LHCN-M2 (cell line): ENCODE results near the gene NDUFS8. TPM values are rescaled to one million over a fixed set of nuclear protein-coding genes. Genes with fewer than 3 reads are reported as not detected.

Source experiments
- DNase-seq: peaks from one replicate; pipeline ENCODE4 v3.0.0-alpha.2; 2012; ENCODE audit warnings: low read depth
- total RNA-seq: library from RNA; depleted of rRNA; stranded (reverse); fragments of >200 nt; gene quantifications from 2 replicates; pipeline ENCODE4 v1.2.3, GENCODE V29; 2014

Gene NDUFS8
- total RNA-seq, 1 experiment from 2014 or later = 171 TPM

DNA sequence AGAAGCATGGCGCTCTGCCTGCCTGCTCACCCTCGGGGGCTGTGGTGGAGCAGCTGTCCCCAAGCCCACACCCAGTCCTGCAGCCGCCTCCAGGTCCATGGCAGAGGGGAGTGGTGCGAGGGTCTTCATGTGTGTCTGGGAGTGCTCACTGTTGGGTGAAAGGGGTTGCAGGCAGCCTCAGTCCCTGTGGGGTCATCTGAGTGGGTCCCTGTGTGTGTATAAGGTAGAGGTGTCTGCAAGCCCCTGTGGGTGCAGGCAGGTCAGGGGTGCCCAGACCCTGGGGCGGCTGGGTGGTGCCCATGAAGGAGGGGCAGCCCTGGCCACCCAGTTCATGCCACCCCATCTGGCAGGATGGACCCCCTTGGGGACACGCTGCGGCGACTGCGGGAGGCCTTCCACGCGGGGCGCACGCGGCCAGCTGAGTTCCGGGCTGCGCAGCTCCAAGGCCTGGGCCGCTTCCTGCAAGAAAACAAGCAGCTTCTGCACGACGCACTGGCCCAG is 15.5 kb upstream of the NDUFS8 start:
- no peak for DNase-seq

DNA sequence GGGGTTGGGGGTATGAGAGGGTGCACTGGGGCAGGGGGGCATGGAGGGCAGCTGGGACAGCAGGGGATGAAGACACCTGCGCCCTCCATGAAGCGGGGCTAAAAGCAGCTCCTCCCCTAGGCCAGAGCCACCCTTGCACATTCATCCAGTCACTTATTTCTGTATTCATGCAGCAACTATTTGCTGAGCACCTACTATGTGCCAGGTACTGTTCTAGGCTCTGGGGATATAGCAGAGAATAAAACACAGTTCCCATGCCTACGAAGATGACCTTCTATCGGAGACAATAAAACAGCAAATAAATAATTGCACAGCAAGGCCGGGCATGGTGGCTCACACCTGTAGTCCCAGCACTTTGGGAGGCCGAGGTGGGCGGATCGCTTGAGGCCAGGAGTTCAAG is 15.0 kb upstream of the NDUFS8 start:
- DNase-seq = no peak

DNA sequence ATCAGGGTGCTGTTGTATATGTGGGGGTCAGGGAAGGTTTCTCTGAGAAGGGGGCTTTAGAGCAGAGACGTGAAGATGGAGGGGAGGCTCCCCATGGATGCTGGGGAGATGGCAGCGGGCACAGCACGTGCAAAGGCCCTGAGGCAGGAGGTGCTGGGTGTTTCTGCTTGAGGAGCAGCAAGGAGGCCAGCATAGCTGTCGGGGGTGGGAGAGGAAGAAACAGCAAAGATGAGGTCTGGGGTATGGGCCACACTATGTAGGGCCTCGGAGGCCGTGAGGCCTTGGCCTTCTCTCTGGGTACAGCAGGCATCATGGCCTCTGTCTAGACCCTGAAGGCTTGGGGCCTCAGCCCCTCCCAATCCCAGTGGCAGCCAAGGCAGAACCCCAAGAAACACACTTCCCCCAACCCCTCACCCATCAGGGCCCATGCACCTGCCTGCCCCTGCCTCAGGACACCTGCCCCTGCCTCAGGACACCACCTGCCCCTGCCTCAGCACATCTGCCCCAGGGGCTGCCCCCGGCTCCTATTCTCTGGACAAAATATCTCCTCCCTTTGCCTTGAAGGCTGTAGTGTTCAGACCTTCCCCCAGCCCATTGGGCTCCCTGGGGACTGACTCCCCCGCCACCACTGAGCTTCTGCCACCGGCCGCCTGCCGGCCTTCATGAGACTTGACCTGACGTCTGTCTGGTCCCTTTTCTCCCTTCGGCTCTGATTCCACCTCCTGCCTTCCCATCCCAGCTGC is 14.1 kb upstream of the NDUFS8 start:
- DNase-seq = no peak

DNA sequence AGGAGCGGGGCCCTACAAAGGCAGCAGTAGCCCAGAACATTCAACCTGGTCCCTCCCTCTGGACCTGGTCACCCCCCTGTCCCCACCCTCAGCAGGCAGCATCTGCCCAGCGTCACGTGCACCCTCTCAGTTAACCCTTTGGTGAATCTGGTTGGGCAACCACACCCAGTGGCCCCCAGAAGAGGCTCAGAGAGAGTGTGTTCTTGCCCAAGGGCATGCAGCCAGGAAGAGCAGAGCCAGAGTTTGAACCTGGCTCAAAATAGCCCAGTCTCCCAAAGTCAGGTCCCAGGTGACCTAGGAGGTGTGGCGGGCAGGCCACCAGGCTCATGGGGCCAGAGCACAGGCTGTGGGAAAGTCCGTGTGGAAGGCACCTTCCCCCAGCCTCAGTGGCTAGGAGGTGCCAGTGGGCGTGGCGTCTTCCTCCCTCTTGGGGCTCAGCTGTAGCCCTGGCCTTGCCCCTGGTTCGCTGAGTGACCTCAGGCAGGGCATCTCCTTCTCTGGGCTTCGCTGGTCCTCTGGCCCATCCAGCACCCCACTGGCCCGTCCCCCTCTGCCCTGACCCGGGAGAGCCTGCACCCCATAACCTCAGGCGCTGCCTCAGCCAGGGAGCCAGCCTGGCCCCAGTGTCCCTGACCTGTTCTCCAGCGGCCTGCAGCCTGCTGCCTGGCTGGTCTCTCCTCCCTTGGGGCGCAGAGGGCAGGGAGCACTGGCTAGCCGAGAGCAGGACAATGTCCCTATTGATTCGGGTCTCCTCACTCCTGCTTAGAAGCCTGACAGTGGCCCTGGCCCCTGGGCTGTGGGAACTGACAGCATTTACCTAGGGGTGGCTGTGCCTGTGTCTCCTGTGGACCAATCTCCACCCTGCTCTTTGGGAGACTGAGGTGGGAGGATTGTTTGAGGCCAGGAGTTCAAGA is 13.3 kb upstream of the NDUFS8 start:
- no peak for DNase-seq

DNA sequence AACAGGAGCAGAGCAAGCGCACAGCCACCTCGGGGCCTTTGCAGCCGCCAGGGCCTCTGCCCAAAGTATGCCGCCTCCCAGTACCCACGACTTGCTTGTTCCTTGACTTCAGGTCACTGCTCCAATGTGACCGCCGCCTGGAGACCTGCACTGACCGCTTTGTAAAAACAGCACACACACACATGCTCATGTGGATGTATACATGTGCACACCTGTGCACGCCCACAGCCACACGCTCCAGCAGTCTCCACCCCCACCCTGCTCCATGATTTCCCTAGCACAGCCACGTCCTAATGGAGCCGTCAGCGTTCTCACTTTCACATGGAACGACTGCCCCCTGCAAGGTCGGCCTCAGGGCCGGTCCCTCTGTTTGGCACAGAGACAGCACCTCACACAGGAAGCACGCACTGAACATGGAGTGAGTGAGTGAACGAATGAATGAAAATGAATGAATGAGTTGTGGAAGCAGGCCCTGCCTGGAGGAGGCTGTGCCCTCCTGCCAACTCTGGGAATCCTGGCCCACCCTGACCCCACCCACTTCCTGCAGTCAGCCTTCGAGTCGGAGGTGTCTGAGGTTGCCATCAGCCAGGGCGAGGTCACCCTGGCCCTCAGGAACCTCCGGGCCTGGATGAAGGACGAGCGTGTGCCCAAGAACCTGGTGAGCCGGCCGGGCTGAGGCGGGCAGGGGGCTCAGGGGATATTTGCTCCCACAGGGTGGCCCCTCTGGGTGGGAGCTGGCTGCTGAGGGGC is 12.3 kb upstream of the NDUFS8 start:
- DNase-seq = no peak

DNA sequence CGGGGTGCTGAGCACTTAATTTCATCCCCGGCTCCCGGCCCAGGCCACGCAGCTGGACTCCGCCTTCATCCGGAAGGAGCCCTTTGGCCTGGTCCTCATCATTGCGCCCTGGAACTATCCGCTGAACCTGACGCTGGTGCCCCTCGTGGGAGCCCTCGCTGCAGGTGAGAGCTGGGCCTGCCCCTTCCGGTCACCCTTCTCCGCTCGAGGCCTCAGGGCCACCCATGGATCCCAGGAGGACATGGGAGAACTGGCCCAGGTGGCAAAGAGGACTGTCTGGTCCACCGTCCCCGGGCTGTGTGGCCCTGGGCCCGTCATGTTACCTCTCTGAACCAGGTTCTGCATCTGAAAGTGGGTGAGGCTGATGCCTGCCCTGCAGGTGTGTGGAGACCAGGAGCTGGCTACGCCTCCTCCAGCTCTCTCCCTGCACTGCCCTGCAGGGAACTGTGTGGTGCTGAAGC is 11.7 kb upstream of the NDUFS8 start:
- DNase-seq = no peak

DNA sequence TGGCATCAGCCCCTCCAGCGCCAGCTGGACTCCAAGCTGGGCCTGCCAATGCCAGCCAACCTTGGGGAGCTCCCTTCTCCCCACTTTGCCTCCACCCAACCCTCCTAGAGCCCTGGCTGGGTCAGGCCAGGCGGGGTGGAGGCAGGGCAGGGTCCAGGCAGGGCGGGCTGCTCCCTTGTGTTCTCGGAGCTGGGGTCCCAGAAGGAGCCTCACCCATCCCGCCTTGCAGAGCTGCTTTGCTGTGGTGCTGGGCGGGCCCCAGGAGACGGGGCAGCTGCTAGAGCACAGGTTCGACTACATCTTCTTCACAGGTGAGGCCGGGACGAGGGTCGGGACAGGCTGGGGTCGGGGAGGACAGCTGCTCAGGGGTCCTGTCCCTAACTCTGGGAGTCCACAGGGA is 11.0 kb upstream of the NDUFS8 start:
- DNase-seq = no peak

DNA sequence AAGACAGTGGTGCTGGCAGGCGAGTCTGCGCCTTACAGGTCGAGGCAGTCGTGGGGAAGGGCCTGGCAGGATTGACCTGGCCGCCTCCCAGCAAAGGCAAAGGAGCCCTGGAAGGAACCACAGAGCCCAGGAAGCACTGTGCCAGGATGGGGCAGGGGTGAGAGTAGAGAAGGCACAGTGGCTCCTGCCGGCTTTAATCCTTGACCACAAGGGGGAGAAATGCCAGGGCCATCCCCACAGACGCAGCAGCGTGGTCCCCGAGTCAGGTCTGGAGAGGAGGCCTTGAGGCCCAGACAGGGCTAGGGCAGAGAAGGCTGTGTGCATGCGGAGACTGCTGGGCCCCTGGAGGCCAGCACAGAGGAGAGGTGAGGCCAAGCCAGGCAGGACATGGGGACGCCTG is 9.9 kb upstream of the NDUFS8 start:
- no peak for DNase-seq

DNA sequence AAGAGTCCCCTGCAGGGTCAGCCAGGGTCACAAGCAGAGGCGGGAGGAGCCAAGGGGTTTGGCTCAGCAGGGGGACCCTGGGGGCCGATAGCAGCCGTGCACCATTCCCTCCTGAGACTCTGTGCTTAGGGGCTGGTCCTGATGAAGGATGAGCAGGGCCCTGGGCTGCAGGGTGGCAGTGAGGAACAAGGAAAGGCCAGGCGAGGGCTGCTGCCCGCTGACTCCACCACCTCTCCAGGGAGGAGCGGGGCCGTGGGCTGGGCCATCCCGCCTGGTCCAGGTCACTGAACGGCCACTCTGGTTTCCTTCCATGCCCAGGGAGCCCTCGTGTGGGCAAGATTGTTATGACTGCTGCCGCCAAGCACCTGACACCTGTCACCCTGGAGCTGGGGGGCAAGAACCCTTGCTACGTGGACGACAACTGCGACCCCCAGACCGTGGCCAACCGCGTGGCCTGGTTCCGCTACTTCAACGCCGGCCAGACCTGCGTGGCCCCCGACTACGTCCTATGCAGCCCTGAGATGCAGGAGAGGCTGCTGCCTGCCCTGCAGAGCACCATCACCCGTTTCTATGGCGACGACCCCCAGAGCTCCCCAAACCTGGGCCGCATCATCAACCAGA is 9.2 kb upstream of the NDUFS8 start:
- no peak for DNase-seq

DNA sequence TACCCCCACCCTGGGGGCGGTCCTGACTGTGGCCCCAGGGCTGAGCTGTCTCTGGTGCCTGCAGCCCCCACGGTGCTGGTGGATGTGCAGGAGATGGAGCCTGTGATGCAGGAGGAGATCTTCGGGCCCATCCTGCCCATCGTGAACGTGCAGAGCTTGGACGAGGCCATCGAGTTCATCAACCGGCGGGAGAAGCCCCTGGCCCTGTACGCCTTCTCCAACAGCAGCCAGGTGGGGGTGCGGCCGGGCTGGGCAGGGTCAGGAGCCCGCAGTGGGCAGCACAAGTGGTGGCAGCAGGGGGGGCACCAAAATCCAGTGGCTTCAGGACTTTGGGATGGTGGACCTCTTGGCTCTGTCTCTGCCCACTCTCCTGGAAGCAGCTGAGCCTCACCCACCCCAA is 8.0 kb upstream of the NDUFS8 start:
- DNase-seq = no peak

DNA sequence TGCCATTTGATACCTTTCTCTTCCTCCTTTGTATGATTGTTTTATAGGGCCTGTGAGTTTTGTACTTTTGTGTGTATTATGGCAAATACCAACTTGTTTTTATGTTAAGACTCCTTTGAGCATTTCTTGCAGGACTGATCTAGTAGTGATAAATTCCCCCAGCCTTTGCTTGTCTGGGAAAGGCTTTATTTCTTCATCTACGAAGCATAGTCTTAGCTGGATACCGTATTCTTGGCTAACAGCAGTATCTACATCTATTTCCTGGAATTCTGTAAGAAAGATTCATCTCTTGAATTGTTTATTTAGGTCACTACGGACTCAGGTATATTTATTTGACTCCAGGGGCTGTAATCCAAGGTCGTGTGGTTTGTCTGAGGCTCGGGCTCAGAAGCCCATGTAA is 6.0 kb upstream of the NDUFS8 start:
- no peak for DNase-seq

DNA sequence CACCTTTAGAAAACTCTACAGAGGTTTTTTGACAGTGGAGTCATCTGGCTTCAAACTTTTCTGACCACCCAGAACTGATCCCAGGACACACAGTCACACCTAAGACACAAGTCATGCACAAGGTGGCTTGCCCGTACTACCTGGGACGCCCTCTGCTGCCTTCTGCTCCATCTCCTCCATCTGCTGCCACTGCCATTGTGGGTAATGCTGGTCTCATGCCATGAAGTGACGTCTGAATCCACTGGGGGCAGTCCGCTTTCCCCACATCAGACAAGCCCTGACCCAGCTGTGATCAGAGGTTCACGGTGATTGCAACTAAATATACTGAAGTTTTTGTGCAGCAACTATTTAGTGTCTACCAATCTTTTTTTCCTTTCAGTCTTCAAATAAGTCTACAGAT is 5.4 kb upstream of the NDUFS8 start:
- no peak for DNase-seq

DNA sequence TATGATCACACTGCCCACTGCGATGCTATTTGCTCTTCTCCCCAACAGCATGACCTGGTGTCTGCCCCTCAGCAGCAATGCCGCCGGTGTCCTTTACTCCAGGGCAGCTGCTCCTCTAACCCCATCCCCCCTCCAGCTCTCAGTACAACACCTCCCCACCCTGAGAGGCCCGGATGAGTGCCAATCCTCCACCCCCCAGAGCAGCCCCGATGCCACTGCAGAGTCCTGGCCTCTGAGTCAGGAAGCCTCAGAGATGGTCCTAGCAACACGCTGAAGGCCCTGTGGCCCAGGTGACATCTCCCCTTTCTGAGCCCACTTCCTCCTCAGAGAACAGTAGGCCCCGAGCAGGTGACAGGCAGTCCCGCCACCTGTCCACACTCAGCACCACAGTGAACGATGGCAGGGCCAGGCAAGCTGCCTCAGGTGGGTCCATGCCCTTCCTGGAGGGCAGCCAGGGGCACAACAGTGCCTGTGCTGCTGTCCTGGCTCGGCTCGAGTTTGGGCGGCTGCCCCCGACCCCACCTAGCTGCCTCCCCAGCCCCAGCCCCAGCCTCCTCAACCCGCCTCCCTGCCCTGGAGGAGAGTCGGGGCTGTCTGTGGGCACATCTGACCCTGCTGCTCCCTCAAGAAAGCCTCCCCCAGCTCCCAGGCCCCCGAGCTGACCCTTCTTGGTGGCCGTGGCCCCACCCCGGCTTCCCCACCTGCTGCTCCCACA is 3.9 kb upstream of the NDUFS8 start:
- DNase-seq = no peak

DNA sequence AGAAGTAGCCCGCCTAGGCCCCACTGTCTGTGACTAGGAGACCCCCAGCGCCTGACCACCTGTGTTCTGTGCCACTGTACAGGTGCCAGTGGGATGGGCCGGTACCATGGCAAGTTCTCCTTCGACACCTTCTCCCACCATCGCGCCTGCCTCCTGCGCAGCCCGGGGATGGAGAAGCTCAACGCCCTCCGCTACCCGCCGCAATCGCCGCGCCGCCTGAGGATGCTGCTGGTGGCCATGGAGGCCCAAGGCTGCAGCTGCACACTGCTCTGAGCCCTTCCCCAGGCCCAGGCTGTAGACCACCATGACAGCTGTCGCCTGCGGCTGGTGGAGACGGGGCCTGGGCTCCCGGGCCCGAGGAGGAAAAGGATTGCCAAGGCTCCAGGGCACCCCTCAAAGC is 2.8 kb upstream of the NDUFS8 start:
- no peak for DNase-seq

DNA sequence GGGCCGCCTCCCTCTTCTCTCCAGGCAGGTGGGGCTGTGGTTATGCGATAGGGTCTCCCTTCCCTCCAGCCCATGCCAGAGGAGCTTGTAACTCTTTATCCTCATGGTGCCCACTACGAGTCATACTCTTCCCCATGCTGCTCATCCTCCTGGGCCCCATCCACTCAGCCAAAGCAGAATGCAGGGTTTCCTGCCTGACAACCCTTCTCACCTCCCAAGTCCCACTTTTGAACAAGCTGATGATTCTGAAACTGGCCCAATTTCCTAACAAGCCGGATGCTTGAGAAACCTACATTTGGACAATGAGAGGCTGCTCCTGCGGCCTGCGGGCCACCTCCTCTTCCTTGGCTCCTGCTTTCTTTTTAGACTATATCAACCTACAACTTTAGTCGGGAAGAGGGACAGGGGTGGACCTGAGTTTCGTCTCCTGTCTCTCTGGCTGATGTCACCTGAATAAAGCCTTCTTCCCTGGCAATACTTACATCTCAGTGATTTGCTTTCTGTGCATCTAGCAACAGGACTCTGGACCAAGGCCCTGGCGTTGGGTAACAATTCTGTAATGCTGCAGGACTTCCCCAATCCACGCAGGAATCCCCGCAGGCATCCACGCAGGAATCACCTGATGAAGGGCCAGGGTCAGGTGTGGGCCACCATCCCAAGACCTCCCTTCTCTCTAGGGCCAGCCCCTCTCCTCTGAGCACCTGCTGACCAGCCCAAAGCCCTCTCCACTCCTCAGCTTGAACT is 1.5 kb upstream of the NDUFS8 start:
- peak; percentile 59 for DNase-seq

DNA sequence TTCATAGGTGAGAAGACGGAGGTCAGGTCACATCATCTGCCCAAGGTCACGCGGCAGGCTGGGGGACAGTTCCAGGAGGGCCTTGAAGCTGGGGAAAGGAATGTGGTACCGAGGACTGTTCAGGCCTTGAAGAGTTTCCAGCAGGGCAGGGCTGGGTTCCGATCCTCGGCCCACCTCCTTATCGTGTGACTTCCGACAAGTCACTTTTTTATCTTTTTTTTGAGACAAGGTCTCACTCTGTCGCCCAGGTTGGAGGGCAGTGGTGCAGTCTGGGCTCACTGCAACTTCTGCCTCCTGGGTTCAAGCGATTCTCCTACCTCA is 623 bp downstream of the NDUFS8 start:
- DNase-seq = no peak

DNA sequence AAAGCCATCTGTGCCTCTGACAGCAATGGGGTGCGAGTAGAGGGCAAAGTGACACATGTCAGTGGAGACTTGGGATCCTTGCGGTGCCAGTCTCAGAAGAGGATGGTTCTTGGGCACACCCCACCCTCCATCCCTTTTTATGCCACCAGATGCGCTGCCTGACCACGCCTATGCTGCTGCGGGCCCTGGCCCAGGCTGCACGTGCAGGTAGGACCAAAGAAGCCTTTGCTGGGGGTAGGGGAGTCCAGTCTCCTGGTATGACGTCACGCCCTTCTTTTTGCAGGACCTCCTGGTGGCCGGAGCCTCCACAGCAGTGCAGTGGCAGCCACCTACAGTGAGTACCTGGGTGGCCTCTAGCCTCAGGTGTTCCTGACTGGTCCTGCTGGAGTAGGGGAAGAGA is 1.5 kb downstream of the NDUFS8 start:
- no peak for DNase-seq

DNA sequence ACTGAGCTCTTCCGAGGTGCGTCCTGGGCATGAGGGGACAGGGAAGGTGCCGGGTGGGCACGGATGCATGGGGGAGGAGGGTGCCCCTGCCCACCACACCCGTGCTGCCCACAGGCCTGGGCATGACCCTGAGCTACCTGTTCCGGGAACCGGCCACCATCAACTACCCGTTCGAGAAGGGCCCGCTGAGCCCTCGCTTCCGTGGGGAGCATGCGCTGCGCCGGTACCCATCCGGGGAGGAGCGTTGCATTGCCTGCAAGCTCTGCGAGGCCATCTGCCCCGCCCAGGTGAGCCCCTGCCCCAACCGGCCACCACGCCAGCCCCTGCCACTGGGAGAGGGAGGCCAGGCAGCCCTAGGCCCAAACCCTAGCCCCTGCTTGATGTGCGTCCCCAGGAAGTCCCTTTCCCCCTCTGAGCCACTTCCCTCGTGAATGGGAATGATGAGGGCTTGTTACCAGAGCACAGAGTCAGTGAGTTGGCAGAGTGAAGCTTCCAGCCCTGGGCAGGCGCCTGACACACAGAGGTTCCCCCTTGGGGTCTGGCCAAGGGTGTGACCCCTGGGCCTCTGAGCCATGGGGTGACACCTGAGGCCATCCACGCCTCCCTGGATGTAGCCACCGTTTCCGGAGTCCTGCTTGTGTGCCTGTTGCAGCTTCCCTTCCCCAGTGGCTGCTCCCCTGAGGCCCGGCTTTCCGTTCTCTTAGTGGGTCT is 2.7 kb downstream of the NDUFS8 start:
- DNase-seq = no peak

DNA sequence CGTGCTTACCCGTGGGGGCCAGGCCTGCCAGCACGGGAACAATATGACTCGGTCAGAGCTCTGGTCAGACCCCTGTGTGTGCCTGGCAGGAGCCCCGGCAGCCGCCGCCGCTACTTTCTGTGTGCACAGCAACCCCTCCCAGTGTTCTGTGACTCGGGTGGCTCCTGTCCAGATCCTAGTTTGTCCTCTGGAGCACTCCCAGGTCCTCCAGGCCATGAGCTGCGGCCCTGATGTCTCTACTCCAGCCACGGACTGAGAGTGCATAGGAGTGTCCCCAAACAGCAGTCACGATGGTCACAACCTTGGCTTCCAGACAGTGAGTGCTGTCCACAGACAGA is 3.2 kb downstream of the NDUFS8 start:
- no peak for DNase-seq
